OCI-LY7 (cell line): ENCODE results near the gene HMCES. TPM values are rescaled to one million over a fixed set of nuclear protein-coding genes. Genes with fewer than 3 reads are reported as not detected.
A peak's percentile ranks its signal among the peaks of the same experiment; 100 is the strongest.

Experiments used
- BruUV-seq: library from RNA; stranded (reverse); fragments of 400-500 nt; replicated peaks from 2 replicates; lab custom pipeline; 2021; lab: Mats Ljungman, UMichigan
- CTCF ChIA-PET: fragments of 300-600 bp; sonication (Branson Sonifier 250); formaldehyde crosslinking; loops from one replicate; lab custom pipeline; 2022; ENCODE audit warnings: antibody characterized with exemption; ENCODE audit not compliant: unreplicated experiment; lab: Charles Lee
- POLR2A ChIA-PET: fragments of 300-600 bp; sonication (Branson Sonifier 250); formaldehyde crosslinking; loops from one replicate; lab custom pipeline; 2022; ENCODE audit warnings: antibody characterized with exemption; lab: Charles Lee
- DNase-seq: peaks from one replicate; pipeline ENCODE4 v3.0.0-alpha.2; 2015; ENCODE audit warnings: low spot score
- H2AFZ ChIP-seq: fragments of 200-600 bp; sonication (generic), shearing (Covaris generic); 2 replicates; pipeline ENCODE4 v1.6.1; 2014; ENCODE audit warnings: mild to moderate bottlenecking, antibody characterized with exemption, low read length, moderate library complexity
- H3K27ac ChIP-seq: fragments of 200-600 bp; sonication (generic); 2 replicates; pipeline ENCODE4 v1.5.1; 2014; ENCODE audit warnings: mixed run types, low read depth, mild to moderate bottlenecking, moderate library complexity, low read length, inconsistent platforms; ENCODE audit not compliant: poor library complexity, severe bottlenecking
- H3K36me3 ChIP-seq: fragments of 200-600 bp; sonication (generic); 2 replicates; pipeline ENCODE4 v1.6.1; 2014; ENCODE audit warnings: mild to moderate bottlenecking, antibody characterized with exemption, low read length, moderate library complexity, mixed read lengths; ENCODE audit not compliant: insufficient read depth
- H3K4me1 ChIP-seq: fragments of 200-600 bp; sonication (generic); 2 replicates; pipeline ENCODE4 v1.5.1; 2014; ENCODE audit warnings: mild to moderate bottlenecking, low read length; ENCODE audit not compliant: insufficient read depth, poor library complexity, severe bottlenecking
- H3K4me2 ChIP-seq: fragments of 200-600 bp; sonication (generic); 2 replicates; pipeline ENCODE4 v1.6.1; 2014; ENCODE audit warnings: mild to moderate bottlenecking, low read length
- H3K4me3 ChIP-seq: fragments of 200-600 bp; sonication (generic); 2 replicates; pipeline ENCODE4 v1.5.1; 2014; ENCODE audit warnings: mild to moderate bottlenecking, low read depth, low read length; ENCODE audit not compliant: poor library complexity, severe bottlenecking
- H3K79me2 ChIP-seq: fragments of 200-600 bp; sonication (generic); 2 replicates; pipeline ENCODE4 v1.6.1; 2016; ENCODE audit warnings: low read depth, mild to moderate bottlenecking, low read length, moderate library complexity, mixed read lengths; ENCODE audit not compliant: insufficient read depth
- H3K9me2 ChIP-seq: fragments of 200-600 bp; sonication (generic); 2 replicates; pipeline ENCODE4 v1.6.1; 2016; ENCODE audit warnings: mild to moderate bottlenecking, low read length, mixed read lengths; ENCODE audit not compliant: insufficient read depth
- H3K9me3 ChIP-seq: fragments of 200-600 bp; sonication (generic); 2 replicates; pipeline ENCODE4 v1.6.1; 2014; ENCODE audit warnings: mild to moderate bottlenecking, mixed run types, low read length, mixed read lengths
- H4K20me1 ChIP-seq: fragments of 200-600 bp; sonication (generic); 2 replicates; pipeline ENCODE4 v1.6.1; 2014; ENCODE audit warnings: mild to moderate bottlenecking, antibody characterized with exemption, low read length, moderate library complexity, mixed read lengths; ENCODE audit not compliant: insufficient read depth
- EZH2phosphoT487 ChIP-seq: fragments of 200-600 bp; sonication (generic); IDR thresholded peaks from 2 replicates; pipeline ENCODE4 v1.6.1; 2018; ENCODE audit warnings: low read depth, borderline replicate concordance, mild to moderate bottlenecking, mixed run types, antibody characterized with exemption, low read length, moderate library complexity, mixed read lengths
- intact Hi-C: fragments of 100-400 bp; cut with micrococcal nuclease; formaldehyde crosslinking; loops from one replicate; pipeline ENCODE4 v1.10.0; 2022; ENCODE audit not compliant: unreplicated experiment
- total RNA-seq, 2 experiments: library from RNA; depleted of rRNA in 1 of 2; stranded (reverse); fragments of >200 nt in 1 of 2; shearing (Covaris generic) in 1 of 2; gene quantifications; 2 replicates each; pipeline ENCODE4 v1.2.3, GENCODE V29; 2014 to 2022
- TF ChIP-seq, protein P1 (sequence below): fragments of 200-600 bp; sonication (generic); conservative IDR thresholded peaks from 2 replicates; pipeline ENCODE4 v1.5.1; 2014; ENCODE audit warnings: mild to moderate bottlenecking, antibody characterized with exemption, low read length, moderate library complexity, mixed read lengths

HMCES gene
- total RNA-seq, 2 experiments from 2014 or later, result 90.6 to 287 TPM

DNA sequence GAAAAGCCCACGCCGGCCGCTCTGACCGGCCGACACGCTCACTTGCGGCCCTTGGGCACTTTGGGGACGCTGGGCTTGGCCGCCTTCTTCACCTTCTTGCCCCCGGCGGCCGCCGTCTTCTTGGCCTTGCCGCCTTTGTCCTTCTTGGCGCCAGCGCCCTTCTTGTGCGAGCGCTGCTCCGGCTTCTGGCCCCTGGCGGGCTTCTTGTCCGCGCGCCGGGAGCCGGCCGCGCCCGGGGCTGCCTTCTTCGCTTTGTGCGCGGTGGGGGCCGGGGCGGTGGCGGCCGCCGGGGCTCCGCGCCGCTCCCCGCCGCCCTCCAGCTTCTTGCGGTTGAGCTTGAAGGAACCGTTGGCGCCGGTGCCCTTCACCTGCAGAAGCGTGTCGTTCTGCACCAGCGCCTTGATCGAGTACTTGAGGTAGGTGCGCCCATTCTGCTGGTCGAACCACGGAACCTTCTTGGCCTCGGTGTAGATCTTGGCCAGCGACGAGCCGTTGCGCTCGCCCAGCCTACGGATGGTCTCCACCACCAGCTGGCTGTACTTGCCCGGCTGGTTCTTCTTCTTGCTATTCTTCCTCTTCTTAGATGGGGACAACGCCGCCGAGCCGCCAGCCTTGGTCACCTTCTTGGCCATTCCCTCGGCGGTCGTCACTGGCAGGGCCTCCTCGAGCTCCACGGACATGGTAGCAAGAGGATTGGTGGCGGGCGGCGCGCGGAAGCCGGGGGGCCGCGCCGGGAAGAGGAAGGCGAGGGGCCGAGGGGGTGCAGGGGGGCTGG is 36.7 kb downstream of the HMCES start:
- intact Hi-C loops, result loop anchor here (1.0 to 10.0 kb wide), 4 partner anchors 66 to 341 kb away; partner anchors contain the start of genes CNBP, COPG1 and MBD4
- DNase-seq, result peak; percentile 78
- Histone ChIP-seq H3K27ac (peak overlapping the region; percentile 73), H2AFZ (peak overlapping the region; percentile 14; the same call in 1 of the 2 replicates), H3K9me2 (no peaks in the 10 kb centered on the region), H3K4me2 (peak overlapping the region; percentile 87), H3K79me2 (peaks cover 11% of the 10 kb centered on the region; the same call in 1 of the 2 replicates), H3K9me3 (no peaks in the 10 kb centered on the region), H3K4me1 (peaks cover 40% of the 10 kb centered on the region), H4K20me1 (no peaks in the 10 kb centered on the region), H3K4me3 (peak overlapping the region; percentile 89), H3K36me3 (peaks cover 3% of the 10 kb centered on the region; the same call in 1 of the 2 replicates)
- BruUV-seq, result TSS peak; percentile 50
- ChIA-PET POLR2A (interaction anchor here (0.5 to 2.7 kb wide), 15 partner anchors 11 to 266 kb away, joined by 3 to 20 read pairs (median 4); partner anchors contain the start of genes COPG1, HMCES, IFT122 and MBD4), CTCF (interaction anchor here (0.8 to 1.1 kb wide), 5 partner anchors 11 to 129 kb away, joined by 3 to 4 read pairs (median 3); partner anchors contain the start of gene HMCES)
- TF ChIP-seq, protein P1, sequence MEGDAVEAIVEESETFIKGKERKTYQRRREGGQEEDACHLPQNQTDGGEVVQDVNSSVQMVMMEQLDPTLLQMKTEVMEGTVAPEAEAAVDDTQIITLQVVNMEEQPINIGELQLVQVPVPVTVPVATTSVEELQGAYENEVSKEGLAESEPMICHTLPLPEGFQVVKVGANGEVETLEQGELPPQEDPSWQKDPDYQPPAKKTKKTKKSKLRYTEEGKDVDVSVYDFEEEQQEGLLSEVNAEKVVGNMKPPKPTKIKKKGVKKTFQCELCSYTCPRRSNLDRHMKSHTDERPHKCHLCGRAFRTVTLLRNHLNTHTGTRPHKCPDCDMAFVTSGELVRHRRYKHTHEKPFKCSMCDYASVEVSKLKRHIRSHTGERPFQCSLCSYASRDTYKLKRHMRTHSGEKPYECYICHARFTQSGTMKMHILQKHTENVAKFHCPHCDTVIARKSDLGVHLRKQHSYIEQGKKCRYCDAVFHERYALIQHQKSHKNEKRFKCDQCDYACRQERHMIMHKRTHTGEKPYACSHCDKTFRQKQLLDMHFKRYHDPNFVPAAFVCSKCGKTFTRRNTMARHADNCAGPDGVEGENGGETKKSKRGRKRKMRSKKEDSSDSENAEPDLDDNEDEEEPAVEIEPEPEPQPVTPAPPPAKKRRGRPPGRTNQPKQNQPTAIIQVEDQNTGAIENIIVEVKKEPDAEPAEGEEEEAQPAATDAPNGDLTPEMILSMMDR, result no peak
- no peak for TF ChIP-seq EZH2phosphoT487

GRCh38 chr3:129315998-129316247 is 37.3 kb downstream of the HMCES start:
- Histone ChIP-seq H4K20me1 (no peaks in the 10 kb centered on the region), H3K36me3 (no peaks in the 10 kb centered on the region), H3K4me3 (peak overlapping the region; percentile 89), H2AFZ (peak overlapping the region; percentile 89; the same call in 1 of the 2 replicates), H3K27ac (peak overlapping the region; percentile 73), H3K9me3 (no peaks in the 10 kb centered on the region), H3K79me2 (peaks cover 11% of the 10 kb centered on the region; the same call in 1 of the 2 replicates), H3K4me2 (peak overlapping the region; percentile 87), H3K4me1 (peaks cover 40% of the 10 kb centered on the region), H3K9me2 (no peaks in the 10 kb centered on the region)
- no peak for DNase-seq
- ChIA-PET CTCF (interaction anchor here (0.8 to 1.1 kb wide), 5 partner anchors 11 to 130 kb away, joined by 3 to 4 read pairs (median 3); partner anchors contain the start of gene HMCES), POLR2A (interaction anchor here (0.5 to 2.7 kb wide), 16 partner anchors 32 to 267 kb away, joined by 3 to 20 read pairs (median 4); partner anchors contain the start of genes COPG1, HMCES, IFT122 and MBD4)
- intact Hi-C loops, result loop anchor here (1.0 to 10.0 kb wide), 6 partner anchors 33 to 341 kb away; partner anchors contain the start of genes CNBP, COPG1, HMCES and MBD4
- TF ChIP-seq, protein P1, result no peak
- TF ChIP-seq EZH2phosphoT487, result no peak
- no TSS peak for BruUV-seq
